HTERT RPE-1 (cell line): ENCODE measurements around the gene MLYCD.

ENCODE experiments used
- in situ Hi-C: fragments of 300-500 bp; cut with MboI; formaldehyde crosslinking; loops from 4 replicates; pipeline ENCODE4 v1.14.3; 2020; ENCODE audit warnings: low sequenced_read_pairs

MLYCD gene

DNA sequence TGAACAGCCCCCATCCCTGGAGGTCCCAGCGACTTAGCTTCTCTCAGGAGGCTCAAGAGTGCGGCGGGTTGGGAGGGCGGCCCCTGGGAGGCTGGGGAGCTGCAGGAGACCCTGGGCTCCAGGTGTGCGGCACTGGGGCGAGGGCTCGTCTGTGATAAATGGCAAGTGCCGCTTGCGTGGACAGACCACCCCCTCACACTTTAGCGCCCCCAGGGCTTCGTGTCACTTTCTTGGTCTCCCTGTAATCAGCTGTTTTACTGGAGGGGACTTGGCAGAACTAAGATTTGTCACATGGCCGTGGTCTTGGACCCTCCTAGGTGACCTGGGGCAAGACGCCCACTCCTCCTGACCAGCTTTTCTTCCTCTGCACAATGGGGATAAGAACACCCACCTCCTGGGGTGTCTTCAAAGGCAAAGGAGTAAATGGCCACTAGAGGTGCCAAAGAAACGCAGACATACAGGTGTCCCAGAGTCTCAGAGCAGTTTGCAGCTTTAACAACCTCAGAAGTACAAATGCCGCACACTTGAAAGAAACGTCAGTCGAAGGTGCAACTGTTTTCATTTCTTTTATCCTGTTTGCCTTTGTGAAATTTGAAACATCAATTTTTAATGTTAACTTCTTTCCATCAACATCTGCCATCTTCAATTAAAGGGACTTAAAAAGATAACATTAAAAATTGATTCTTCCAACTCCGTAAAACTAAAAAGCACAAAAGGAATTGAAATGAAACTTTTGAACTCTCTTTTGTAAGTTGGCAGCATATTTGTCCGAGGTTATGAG is 55.1 kb downstream of the MLYCD start:
- in situ Hi-C loops, result loop anchor here (25.0 kb wide), 1 partner anchor 108 kb away; no protein-coding TSS in a partner anchor

DNA sequence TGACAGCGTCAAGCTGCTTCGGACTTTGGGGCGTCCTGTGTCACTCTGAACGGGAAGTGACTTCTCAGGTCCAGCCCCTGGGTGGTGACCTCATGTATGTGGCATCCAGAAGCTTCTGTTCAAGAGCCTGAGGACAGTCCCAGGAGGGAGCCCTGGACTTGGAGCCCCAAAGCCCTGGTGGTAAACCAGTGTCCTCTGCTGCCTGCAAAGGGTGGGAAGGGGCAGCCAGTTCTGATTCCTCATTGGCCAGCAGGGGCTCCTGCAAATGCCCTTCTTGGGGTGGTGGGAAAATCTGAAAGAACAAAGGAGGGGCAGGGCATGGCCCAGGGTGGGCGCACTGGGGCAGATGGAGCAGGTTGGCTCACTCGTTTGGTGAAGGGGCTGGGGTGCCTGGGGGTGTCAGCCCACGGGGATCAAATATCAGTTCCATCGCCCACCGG is 55.7 kb downstream of the MLYCD start:
- in situ Hi-C loops, result loop anchor here (25.0 kb wide), 1 partner anchor 108 kb away; no protein-coding TSS in a partner anchor

DNA sequence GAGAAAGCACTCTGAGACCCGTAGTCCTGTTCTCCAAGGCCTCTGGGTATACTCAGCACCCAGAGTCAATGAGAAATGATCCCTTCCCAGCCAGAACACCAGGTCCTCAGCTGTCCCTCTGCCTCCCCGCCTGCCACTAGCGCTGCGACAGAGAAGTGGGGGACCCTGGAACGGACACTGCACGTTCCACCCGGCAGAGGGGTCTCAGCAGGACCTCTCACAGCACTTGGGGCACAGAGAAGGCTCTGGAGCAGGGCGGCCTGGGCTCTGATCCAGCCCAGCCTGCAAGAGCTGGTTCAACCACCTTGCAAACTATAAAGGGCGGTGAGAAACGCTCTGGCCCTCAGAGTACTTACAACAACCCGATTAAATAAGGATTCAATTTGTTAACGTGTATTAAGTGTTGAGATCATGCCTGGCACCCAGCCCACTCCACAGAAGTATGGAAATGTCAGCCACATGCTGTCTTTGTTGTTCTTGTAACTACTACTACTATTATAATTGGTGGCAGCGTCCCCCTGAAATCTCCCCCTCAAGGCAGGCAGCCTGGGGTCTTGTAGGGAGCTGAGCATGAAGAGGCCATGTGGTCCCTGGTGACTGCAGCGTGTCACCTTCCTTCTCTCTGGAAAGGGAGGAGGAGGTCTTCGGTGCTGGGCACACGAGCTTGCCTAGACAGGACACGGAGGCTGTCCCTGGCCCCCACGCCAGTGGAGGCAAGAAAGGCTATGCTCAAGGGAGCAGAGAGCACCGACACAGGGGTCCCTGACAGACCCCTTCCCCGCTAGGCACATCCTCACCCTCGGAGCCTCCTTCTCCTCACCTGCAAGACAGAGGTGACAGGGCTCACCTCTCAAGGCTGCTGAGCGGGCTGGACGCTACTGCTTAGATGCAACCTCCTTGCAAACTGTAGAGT is 56.6 kb downstream of the MLYCD start:
- in situ Hi-C loops, result loop anchor here (25.0 kb wide), 1 partner anchor 107 kb away; no protein-coding TSS in a partner anchor

DNA sequence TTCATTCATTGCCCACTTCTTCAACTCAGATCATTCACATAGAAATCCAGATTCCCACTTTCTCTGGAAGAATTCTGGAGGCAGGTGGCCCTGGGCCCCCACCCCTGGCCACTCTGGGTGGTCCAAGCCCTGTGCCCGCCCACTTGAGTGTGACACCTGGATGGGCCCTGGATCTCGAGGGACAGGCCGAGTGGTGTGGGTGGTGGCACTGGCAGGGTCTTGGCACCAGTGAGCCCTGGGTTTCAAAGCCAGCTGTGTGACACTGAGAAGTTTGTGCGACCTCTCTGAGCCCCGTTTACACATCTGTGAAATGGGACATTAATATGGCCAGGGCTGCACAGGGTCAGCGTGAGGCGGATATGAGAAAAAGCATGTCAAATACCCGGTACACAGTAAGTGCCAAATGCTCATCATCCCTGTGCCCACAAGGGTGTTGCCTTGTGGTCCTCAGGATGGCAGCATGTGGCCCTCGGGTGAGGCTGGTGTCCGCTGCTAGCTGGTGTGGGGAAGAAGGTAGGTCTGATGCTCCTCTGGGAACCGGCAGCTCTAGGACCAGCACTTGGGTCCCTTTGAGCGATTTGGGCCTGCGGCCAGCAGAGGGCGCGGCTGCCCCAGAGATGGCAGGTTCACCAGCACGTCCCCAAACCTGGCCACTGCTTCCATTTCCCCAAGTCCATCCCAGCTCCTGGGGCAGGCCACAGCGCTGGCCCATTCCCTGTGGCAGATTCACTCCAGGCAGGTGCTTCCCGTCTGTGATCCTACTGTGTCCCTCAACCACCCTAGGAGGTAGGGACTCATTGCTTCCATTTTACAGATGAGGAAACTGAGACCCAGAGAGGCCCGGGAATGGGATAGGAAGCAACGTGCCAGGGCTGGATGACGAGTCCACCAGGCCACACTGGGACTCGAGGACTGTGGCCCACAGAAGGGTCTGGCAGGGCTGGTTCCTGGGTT is 57.7 kb downstream of the MLYCD start:
- in situ Hi-C loops, result loop anchor here (25.0 kb wide), 1 partner anchor 106 kb away; no protein-coding TSS in a partner anchor

DNA sequence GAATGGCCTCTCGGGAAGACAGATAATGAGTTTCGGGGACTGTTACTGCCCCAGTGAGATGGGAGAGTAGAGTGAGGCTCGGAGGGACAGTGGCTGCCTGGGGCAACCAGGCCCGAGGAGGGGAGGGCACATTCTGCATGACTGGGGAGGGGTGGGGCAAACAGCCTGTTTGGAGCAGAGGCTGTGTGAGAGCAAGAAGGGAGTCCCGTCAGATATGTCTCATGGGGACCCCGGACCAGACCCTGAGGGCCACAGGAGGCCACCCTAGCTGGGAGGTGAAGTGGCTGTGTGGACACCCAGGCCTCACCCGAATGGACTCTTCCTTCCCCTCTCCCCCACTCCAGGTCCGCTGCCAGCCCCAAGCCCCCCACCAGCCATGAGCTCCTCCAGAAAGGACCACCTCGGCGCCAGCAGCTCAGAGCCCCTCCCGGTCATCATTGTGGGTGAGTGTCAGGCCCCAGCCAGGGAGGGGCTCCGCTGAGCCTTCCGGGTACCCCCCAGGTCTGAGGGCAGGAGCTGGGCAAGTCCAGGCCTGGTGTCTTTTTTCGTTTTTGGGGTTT is 58.5 kb downstream of the MLYCD start:
- in situ Hi-C loops, result loop anchor here (25.0 kb wide), 1 partner anchor 105 kb away; no protein-coding TSS in a partner anchor

DNA sequence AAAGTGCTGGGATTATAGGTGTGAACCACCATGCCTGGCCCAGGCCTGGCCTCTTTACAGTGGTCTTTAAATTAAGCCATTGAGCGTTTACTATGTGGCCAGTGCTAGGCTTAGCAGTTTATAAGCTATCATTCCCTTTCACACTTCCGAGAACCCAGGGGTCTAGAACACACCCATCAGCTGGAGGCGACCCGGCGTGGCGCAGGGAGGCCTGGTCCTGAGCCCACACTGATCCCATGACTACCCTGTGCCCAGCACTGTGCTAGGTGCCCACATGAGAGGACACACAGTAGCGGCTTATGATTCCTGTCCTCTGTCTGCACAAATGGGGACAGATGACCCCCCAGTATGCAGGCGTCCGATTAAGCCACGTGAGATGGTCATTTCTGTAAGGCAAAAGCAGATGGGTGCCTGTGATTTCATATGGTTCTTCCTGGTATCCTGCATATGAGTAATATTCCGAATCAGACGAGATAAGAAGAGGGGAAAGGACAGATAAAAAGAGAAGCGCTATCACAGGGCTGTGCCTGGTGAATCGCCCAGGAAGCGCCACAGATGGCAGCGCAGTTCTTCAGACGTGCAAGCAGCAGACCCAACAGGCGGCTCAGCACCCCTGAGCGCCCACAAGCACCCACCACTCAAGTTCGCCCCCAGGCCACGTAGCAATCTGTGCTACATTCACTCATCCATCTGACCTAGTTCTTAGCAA is 59.4 kb downstream of the MLYCD start:
- in situ Hi-C loops, result loop anchor here (25.0 kb wide), 1 partner anchor 104 kb away; no protein-coding TSS in a partner anchor

DNA sequence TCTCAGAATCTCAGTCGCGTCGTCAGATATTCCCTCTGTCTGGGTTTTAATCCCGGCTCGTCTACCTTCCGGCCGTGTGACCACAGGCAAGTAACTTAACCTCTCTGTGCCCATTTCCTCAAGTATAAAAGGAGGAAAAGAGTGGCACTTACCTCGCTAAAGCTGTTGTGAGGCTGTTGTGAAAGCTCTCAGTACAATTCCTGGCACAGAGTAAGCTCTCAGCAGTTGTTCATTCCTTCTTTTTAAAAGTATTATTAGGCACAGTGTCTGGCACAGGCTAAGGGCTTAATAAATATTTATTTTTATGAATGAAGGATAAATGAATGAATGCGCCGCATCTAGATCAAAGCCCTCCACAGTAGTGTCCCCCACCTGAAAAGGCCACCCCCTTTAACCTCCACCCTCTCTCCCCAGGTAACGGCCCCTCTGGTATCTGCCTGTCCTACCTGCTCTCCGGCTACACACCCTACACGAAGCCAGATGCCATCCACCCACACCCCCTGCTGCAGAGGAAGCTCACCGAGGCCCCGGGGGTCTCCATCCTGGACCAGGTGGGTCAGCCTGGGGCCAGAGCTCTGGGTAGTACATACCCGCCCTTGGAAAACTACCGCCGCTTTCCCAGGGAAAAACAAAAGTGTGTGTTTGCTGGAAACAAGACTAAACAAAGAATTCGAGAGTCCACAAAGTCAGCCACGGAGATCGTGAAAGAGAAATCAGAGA is 60.1 kb downstream of the MLYCD start:
- in situ Hi-C loops, result loop anchor here (25.0 kb wide), 1 partner anchor 103 kb away; no protein-coding TSS in a partner anchor

DNA sequence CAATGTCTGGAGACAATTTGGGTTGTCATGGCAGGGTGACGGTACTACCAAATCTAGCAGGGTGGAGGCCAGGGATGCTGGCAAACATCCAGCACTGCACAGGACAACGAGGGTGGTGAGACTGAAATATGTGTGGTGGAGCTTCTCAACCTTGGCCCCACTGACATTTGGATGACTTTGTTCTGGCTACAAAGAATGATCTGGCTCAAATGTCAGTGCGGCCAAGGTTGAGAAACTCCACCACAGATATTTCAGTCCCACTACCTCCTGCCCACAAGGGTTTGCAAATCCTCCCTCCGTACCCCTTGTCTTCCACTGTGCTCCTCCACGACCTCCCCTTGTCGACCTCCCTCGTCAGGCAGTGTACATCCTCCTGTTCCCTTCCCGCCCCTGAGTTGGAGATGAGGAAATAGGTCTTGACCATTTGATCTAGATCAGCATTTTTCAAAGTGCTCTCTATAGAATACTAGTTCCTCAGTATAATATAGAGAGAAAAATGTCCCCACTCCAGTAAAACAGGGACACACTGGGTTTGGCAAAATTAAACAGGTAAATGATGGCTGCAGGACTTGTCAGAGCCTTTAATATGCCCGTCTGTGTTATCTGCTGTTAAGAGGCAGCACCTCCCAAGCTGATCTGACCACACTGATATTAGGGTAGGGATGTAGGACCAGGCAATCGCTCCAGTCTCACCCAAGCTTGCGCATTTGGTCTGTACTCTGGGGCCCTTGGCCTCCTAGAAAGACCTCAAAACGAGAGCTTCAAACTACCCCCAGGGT is 60.9 kb downstream of the MLYCD start:
- in situ Hi-C loops, result loop anchor here (25.0 kb wide), 1 partner anchor 102 kb away; no protein-coding TSS in a partner anchor

DNA sequence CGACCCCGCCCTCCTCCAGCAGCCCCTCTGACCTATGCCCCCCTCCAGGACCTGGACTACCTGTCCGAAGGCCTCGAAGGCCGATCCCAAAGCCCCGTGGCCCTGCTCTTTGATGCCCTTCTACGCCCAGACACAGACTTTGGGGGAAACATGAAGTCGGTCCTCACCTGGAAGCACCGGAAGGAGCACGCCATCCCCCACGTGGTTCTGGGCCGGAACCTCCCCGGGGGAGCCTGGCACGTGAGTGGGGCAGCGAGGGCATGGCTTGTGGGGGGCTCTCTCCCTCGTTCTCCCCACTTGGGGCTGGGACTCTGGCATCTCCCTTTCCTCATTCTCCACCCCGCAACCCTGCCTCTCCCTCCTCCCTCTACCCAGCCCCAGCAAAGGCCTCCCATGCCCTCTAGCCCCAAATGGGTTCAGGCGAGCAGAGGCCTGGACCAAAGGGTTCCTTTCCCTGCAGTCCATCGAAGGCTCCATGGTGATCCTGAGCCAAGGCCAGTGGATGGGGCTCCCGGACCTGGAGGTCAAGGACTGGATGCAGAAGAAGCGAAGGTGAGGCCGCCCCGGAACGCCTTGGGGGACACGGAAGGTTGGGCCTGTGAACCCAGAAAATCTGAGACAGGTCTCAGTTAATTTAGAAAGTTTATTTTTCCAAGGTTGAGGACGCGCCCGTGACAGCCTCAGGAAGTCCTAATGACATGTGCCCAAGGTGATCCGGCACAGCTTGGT is 61.8 kb downstream of the MLYCD start:
- in situ Hi-C loops, result loop anchor here (25.0 kb wide), 1 partner anchor 102 kb away; no protein-coding TSS in a partner anchor

DNA sequence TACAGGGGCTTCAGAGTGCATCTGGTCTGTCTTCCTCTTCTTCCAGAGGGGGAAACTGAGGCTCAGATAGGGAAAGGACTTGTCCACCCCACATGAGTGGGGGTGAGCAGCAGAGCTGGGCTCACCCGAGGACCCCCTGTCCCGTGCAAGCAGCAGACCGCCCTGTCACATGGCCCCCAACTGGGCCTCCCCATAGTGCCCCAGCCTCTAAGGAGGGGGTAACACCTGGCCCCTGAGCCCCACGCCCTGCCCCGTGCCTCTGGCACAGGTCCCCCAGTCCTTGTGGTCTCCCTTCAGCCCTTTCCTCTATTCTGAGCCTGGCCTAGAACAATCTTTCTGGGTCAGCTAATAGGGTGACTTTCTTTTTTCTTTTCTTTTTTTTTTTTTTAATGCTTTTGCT is 62.7 kb downstream of the MLYCD start:
- in situ Hi-C loops, result loop anchor here (25.0 kb wide), 1 partner anchor 101 kb away; no protein-coding TSS in a partner anchor

DNA sequence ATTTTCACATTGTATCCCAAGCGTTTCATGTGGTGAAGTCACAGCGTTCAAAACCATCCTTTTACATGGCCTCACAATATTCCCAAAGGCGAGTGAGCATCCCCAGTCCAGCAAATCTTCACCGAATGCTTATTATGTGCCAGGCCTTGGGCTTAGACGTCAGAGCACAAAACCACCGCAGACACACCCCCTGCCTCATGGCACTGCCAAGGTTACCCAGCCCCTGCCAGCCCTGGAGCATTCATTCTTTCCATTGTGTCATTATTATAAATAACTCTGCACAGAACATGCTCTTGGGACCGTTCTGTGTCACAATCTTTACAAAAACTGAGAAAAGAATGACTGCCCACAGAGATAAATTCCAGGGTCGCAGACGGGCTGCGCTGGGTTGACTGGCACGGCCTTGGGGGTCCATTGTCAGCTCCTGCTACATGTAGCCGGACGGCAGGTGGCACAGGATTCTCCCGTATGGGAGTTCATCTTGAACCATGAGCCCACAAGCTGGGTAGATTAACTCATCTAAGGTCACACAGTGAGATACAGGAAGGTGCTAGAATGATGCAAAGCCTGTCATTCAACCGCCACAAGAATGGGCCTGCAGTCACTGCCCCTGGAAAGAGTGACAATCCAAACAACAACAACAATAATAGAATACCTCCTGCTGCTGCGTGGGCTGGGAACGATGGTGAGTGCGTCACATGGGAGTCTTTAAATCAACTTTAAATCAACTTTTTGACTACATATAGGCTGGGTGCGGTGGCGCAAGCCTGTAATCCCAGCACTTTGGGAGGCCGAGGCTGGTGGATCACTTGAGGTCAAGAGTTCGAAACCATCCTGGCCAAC is 64.6 kb downstream of the MLYCD start:
- in situ Hi-C loops, result loop anchor here (25.0 kb wide), 1 partner anchor 99 kb away; no protein-coding TSS in a partner anchor

DNA sequence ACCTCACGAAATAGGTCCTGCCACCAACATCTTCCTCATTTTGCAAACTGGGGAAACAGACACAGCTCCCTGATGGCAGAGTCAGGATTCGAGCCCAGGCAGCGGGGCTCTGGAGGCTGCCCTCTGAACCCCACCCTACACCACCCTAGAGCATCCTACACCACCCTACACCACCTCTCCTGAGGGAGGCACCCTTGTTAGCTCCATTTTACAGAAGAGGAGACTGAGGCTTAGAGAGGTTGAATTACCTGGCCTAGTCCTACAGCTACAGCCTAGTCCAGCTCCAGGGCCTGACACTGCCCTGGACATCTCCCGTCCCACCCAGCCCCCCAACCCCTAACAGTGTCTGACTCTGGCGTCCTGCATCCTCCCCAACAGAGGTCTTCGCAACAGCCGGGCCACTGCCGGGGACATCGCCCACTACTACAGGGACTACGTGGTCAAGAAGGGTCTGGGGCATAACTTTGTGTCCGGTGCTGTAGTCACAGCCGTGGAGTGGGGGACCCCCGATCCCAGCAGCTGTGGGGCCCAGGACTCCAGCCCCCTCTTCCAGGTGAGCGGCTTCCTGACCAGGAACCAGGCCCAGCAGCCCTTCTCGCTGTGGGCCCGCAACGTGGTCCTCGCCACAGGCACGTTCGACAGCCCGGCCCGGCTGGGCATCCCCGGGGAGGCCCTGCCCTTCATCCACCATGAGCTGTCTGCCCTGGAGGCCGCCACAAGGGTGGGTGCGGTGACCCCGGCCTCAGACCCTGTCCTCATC is 65.9 kb downstream of the MLYCD start:
- in situ Hi-C loops, result loop anchor here (25.0 kb wide), 1 partner anchor 97 kb away; no protein-coding TSS in a partner anchor

DNA sequence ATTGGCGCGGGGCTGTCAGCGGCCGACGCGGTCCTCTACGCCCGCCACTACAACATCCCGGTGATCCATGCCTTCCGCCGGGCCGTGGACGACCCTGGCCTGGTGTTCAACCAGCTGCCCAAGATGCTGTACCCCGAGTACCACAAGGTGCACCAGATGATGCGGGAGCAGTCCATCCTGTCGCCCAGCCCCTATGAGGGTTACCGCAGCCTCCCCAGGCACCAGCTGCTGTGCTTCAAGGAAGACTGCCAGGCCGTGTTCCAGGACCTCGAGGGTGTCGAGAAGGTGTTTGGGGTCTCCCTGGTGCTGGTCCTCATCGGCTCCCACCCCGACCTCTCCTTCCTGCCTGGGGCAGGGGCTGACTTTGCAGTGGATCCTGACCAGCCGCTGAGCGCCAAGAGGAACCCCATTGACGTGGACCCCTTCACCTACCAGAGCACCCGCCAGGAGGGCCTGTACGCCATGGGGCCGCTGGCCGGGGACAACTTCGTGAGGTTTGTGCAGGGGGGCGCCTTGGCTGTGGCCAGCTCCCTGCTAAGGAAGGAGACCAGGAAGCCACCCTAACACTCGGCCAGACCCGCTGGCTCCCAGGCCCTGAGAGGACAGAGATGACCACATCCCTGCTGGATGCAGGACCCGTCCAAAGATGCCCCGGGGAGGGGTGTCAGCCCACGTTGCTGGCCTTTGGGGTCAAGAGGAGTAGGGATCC is 66.7 kb downstream of the MLYCD start:
- in situ Hi-C loops, result loop anchor here (25.0 kb wide), 1 partner anchor 97 kb away; no protein-coding TSS in a partner anchor

DNA sequence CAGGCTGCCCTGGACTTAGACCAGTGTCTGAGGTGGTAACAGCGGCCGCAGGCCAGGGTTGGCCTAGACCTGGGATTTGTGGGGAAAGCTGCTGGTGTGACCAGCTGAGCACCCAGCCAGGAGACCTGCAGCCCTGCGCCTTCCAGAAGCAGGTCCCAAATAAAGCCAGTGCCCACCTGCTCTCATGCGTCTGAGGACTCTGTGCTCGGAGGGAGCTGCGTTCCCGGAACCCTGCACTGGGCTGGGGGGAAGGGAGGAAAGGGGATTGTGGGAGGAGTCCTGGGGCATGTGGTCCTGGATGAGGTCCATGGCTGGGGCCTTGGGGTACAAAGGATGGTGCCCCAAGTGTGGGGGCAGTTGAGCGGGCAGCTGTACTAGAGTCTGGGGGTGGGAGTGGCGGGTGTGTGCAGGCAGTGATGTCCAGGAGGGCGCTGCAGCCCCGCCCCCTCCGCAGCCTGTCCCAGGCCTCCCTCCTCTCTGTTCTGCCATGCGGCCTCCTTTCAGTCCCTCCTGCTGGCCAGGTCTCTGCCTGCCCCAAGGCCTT is 67.3 kb downstream of the MLYCD start:
- in situ Hi-C loops, result loop anchor here (25.0 kb wide), 1 partner anchor 96 kb away; no protein-coding TSS in a partner anchor
